Mesenchymal stem cell (in vitro differentiated cells and primary cell): Measurements from ENCODE around the gene MAP4K4.

Source experiments
- DNase-seq: peaks from one replicate; pipeline ENCODE4 v3.0.0-alpha.2; 2013
- H2AFZ ChIP-seq: one replicate; pipeline ENCODE4 v1.6.1; 2013; ENCODE audit warnings: low read depth, mild to moderate bottlenecking, control low read depth, inconsistent platforms, low read length, moderate library complexity
- H2AK5ac ChIP-seq: 2 replicates; pipeline ENCODE4 v1.6.1; 2013; ENCODE audit warnings: low read length, moderate library complexity, mild to moderate bottlenecking, inconsistent platforms; ENCODE audit not compliant: severe bottlenecking
- H2BK120ac ChIP-seq: one replicate; pipeline ENCODE4 v1.6.1; 2013; ENCODE audit warnings: low read depth, mild to moderate bottlenecking, inconsistent platforms, low read length, moderate library complexity
- H2BK12ac ChIP-seq, 2 experiments: one replicate each; pipeline ENCODE4 v1.6.1; 2013; ENCODE audit warnings: inconsistent platforms in 2 of 2, low read length in 2 of 2, mild to moderate bottlenecking in 2 of 2, moderate library complexity in 2 of 2, control low read depth in 1 of 2
- H2BK15ac ChIP-seq: one replicate; pipeline ENCODE4 v1.6.1; 2013; ENCODE audit warnings: mild to moderate bottlenecking, low read depth, inconsistent platforms; ENCODE audit not compliant: poor library complexity, severe bottlenecking
- H2BK5ac ChIP-seq: 2 replicates; pipeline ENCODE4 v1.6.1; 2013; ENCODE audit warnings: low read depth, mild to moderate bottlenecking, low read length, control low read depth, inconsistent platforms; ENCODE audit not compliant: poor library complexity, severe bottlenecking
- H3K14ac ChIP-seq, 2 experiments: one replicate each; pipeline ENCODE4 v1.6.1; 2013; ENCODE audit warnings: inconsistent platforms in 2 of 2, low read length in 2 of 2, control low read depth in 1 of 2, mild to moderate bottlenecking in 1 of 2, moderate library complexity in 1 of 2
- H3K18ac ChIP-seq, 2 experiments: one replicate each; pipeline ENCODE4 v1.6.1; 2013; ENCODE audit warnings: inconsistent platforms in 2 of 2, low read length in 2 of 2, control low read depth in 1 of 2, low read depth in 1 of 2, mild to moderate bottlenecking in 1 of 2
- H3K23ac ChIP-seq, 2 experiments: one replicate each; pipeline ENCODE4 v1.6.1; 2013; ENCODE audit warnings: inconsistent platforms in 2 of 2, low read length in 2 of 2, mild to moderate bottlenecking in 2 of 2, moderate library complexity in 2 of 2, control low read depth in 1 of 2
- H3K27ac ChIP-seq: 2 replicates; pipeline ENCODE4 v1.5.1; 2013; ENCODE audit warnings: mild to moderate bottlenecking, moderate library complexity, low read length, control low read depth, inconsistent platforms; ENCODE audit not compliant: poor library complexity, severe bottlenecking
- H3K27me3 ChIP-seq, 2 experiments: 2 replicates each; pipeline versions ENCODE4 v1.6.1 to v1.7.0; 2013; ENCODE audit warnings: low read length in 2 of 2, mild to moderate bottlenecking in 2 of 2, moderate library complexity in 2 of 2, control low read depth in 1 of 2, inconsistent platforms in 1 of 2; ENCODE audit not compliant: control insufficient read depth in 1 of 2, insufficient read depth in 1 of 2
- H3K36me3 ChIP-seq, 2 experiments: 2 replicates each; pipeline versions ENCODE4 v1.6.1 to v1.7.0; 2013; ENCODE audit warnings: low read length in 2 of 2, control low read depth in 1 of 2, inconsistent platforms in 1 of 2, low read depth in 1 of 2, mild to moderate bottlenecking in 1 of 2; ENCODE audit not compliant: insufficient read depth in 2 of 2, control insufficient read depth in 1 of 2
- H3K4ac ChIP-seq, 2 experiments: one replicate each; pipeline ENCODE4 v1.6.1; 2013; ENCODE audit warnings: inconsistent platforms in 2 of 2, low read length in 2 of 2, mild to moderate bottlenecking in 2 of 2, moderate library complexity in 2 of 2, control low read depth in 1 of 2, low read depth in 1 of 2
- H3K4me1 ChIP-seq: 2 replicates; pipeline ENCODE4 v1.6.1; 2013; ENCODE audit warnings: low read depth, low read length, control low read depth; ENCODE audit not compliant: control insufficient read depth, insufficient read depth
- H3K4me2 ChIP-seq: 2 replicates; pipeline ENCODE4 v1.6.1; 2013; ENCODE audit warnings: low read length, mild to moderate bottlenecking, inconsistent platforms; ENCODE audit not compliant: poor library complexity, severe bottlenecking
- H3K4me3 ChIP-seq, 2 experiments: 2 replicates each; pipeline versions ENCODE4 v1.5.1 to v1.7.0; 2013; ENCODE audit warnings: low read length in 2 of 2, mild to moderate bottlenecking in 2 of 2, control low read depth in 1 of 2, low read depth in 1 of 2; ENCODE audit not compliant: insufficient read depth in 1 of 2
- H3K79me1 ChIP-seq: replicated peaks from 2 replicates; pipeline ENCODE4 v1.6.1; 2013; ENCODE audit warnings: mild to moderate bottlenecking, control low read depth, low read length, inconsistent platforms; ENCODE audit not compliant: poor library complexity, severe bottlenecking
- H3K9ac ChIP-seq: 2 replicates; pipeline ENCODE4 v1.7.0; 2013; ENCODE audit warnings: mild to moderate bottlenecking, low read length, moderate library complexity
- H3K9me3 ChIP-seq: 2 replicates; pipeline ENCODE4 v1.7.0; 2013; ENCODE audit warnings: mild to moderate bottlenecking, low read length; ENCODE audit not compliant: control insufficient read depth
- H4K8ac ChIP-seq: one replicate; pipeline ENCODE4 v1.6.1; 2013; ENCODE audit warnings: inconsistent platforms, mild to moderate bottlenecking, low read length, moderate library complexity
- H4K91ac ChIP-seq: one replicate; pipeline ENCODE4 v1.6.1; 2013; ENCODE audit warnings: mild to moderate bottlenecking, low read length, inconsistent platforms
- WGBS: methylation state at CpG from one replicate; pipeline ENCODE4 v1.1.7; 2013; ENCODE audit warnings: mixed read lengths; 5-methylcytosine and 5-hydroxymethylcytosine counted together

The MAP4K4 gene

GRCh38 chr2:101753720-101754490, 56.4 kb downstream of the MAP4K4 start:
- H2AFZ ChIP-seq: no peak overlapping the region
- H3K27me3 ChIP-seq: no peaks in the 10 kb centered on the region
- H4K8ac ChIP-seq: no peak overlapping the region
- H3K9ac ChIP-seq: peak overlapping the region; percentile 33
- no peak overlapping the region for H3K23ac ChIP-seq
- H3K9me3 ChIP-seq: no peaks in the 10 kb centered on the region
- no peak overlapping the region for H2BK120ac ChIP-seq
- H3K4me3 ChIP-seq: no peak overlapping the region
- peaks cover 18% of the 10 kb centered on the region for H3K4me1 ChIP-seq
- no peak overlapping the region for H2AK5ac ChIP-seq
- H3K36me3 ChIP-seq: peaks cover 0 to 51% of the 10 kb centered on the region in 2 experiments
- peak overlapping the region; percentile 54 for H3K27ac ChIP-seq
- H2BK15ac ChIP-seq: no peak overlapping the region
- H3K18ac ChIP-seq: peak overlapping the region in 1 of 2 experiments; percentile 24
- 89% methylated on average over 3 of the region's 5 CpGs for WGBS
- no peak overlapping the region for H2BK5ac ChIP-seq
- no peak overlapping the region for H2BK12ac ChIP-seq
- DNase-seq: no peak
- no peak overlapping the region for H4K91ac ChIP-seq
- H3K4ac ChIP-seq: no peak overlapping the region
- no peak overlapping the region for H3K14ac ChIP-seq
- no peaks in the 10 kb centered on the region for H3K79me1 ChIP-seq
- H3K4me2 ChIP-seq: no peak overlapping the region

- H4K91ac ChIP-seq: no peak overlapping the region
- no peak overlapping the region for H3K23ac ChIP-seq
- WGBS: 75% methylated on average over 2 of the region's 2 CpGs
- no peak overlapping the region for H3K14ac ChIP-seq
- no peak overlapping the region for H2BK120ac ChIP-seq
- H2BK5ac ChIP-seq: no peak overlapping the region
- no peak overlapping the region for H4K8ac ChIP-seq
- no peak overlapping the region for H2BK12ac ChIP-seq
- peak; percentile 73 for DNase-seq
- H3K18ac ChIP-seq: peak overlapping the region; percentile 6 to 79
- H2BK15ac ChIP-seq: no peak overlapping the region
- no peaks in the 10 kb centered on the region for H3K9me3 ChIP-seq
- no peak overlapping the region for H3K4me3 ChIP-seq
- H2AFZ ChIP-seq: no peak overlapping the region
- peak overlapping the region; percentile 32 for H3K9ac ChIP-seq
- peak overlapping the region; percentile 18 for H3K27ac ChIP-seq
- H3K79me1 ChIP-seq: no peaks in the 10 kb centered on the region
- no peak overlapping the region for H3K4ac ChIP-seq
- H3K36me3 ChIP-seq: peaks cover 0 to 51% of the 10 kb centered on the region in 2 experiments
- H3K4me1 ChIP-seq: peaks cover 18% of the 10 kb centered on the region
- no peak overlapping the region for H3K4me2 ChIP-seq
- H3K27me3 ChIP-seq: no peaks in the 10 kb centered on the region
- no peak overlapping the region for H2AK5ac ChIP-seq
Measured at GRCh38 chr2:101754618-101755017, 57.1 kb downstream of the MAP4K4 start.

- Histone ChIP-seq H4K91ac (no peak overlapping the region), H2BK120ac (no peak overlapping the region), H3K27ac (no peak overlapping the region), H2AFZ (no peak overlapping the region), H2BK5ac (no peak overlapping the region), H3K4me3 (no peak overlapping the region), H3K23ac (no peak overlapping the region), H3K9me3 (no peaks in the 10 kb centered on the region), H2BK15ac (no peak overlapping the region), H3K14ac (no peak overlapping the region), H3K4me1 (peaks cover 18% of the 10 kb centered on the region), H3K18ac (peak overlapping the region in 1 of 2 experiments; percentile 34), H3K9ac (no peak overlapping the region), H3K4me2 (no peak overlapping the region), H4K8ac (no peak overlapping the region), H3K27me3 (no peaks in the 10 kb centered on the region), H3K4ac (no peak overlapping the region), H2BK12ac (peak overlapping the region in 1 of 2 experiments; percentile 12), H2AK5ac (peak overlapping the region; percentile 54), H3K36me3 (peaks cover 0 to 44% of the 10 kb centered on the region in 2 experiments), H3K79me1 (no peaks in the 10 kb centered on the region)
- WGBS: 88% methylated on average over 3 of the region's 3 CpGs
- DNase-seq: no peak
Measured at GRCh38 chr2:101756266-101756665, 58.8 kb downstream of the MAP4K4 start.

- Histone ChIP-seq H2BK12ac (no peak overlapping the region), H3K9me3 (no peaks in the 10 kb centered on the region), H3K79me1 (no peaks in the 10 kb centered on the region), H2AK5ac (peak overlapping the region; percentile 99), H3K36me3 (peaks cover 0 to 44% of the 10 kb centered on the region in 2 experiments), H3K27ac (peak overlapping the region; percentile 39), H2BK15ac (no peak overlapping the region), H3K4me1 (peaks cover 18% of the 10 kb centered on the region), H2AFZ (no peak overlapping the region), H3K4me3 (no peak overlapping the region), H2BK120ac (no peak overlapping the region), H4K91ac (no peak overlapping the region), H3K18ac (no peak overlapping the region), H3K4ac (no peak overlapping the region), H3K4me2 (no peak overlapping the region), H4K8ac (no peak overlapping the region), H3K14ac (no peak overlapping the region), H2BK5ac (no peak overlapping the region), H3K23ac (no peak overlapping the region), H3K9ac (peak overlapping the region; percentile 8), H3K27me3 (no peaks in the 10 kb centered on the region)
- WGBS: 97% methylated on average over 3 of the region's 3 CpGs
- DNase-seq: peak; percentile 55
Measured at GRCh38 chr2:101758001-101758400, 60.5 kb downstream of the MAP4K4 start.
